Mesendoderm (in vitro differentiated cells): Measurements from ENCODE around the gene UGT8.

ENCODE experiments used
- DNase-seq: peaks from one replicate; pipeline ENCODE4 v3.0.0; 2013
- H2AK5ac ChIP-seq: 2 replicates; pipeline ENCODE4 v1.6.1; 2013; ENCODE audit warnings: low read length, inconsistent platforms
- H2BK120ac ChIP-seq: 2 replicates; pipeline ENCODE4 v1.6.1; 2013; ENCODE audit warnings: low read depth, mild to moderate bottlenecking, low read length, moderate library complexity, mixed read lengths
- H2BK15ac ChIP-seq: replicated peaks from 2 replicates; pipeline ENCODE4 v1.6.1; 2013; ENCODE audit warnings: low read depth, mild to moderate bottlenecking, moderate library complexity
- H2BK5ac ChIP-seq: 2 replicates; pipeline ENCODE4 v1.6.1; 2013; ENCODE audit warnings: low read length, inconsistent platforms
- H3K18ac ChIP-seq: 2 replicates; pipeline ENCODE4 v1.6.1; 2013; ENCODE audit warnings: mild to moderate bottlenecking, low read length, mixed read lengths
- H3K23ac ChIP-seq: one replicate; pipeline ENCODE4 v1.6.1; 2013; ENCODE audit warnings: low read length
- H3K27ac ChIP-seq: 2 replicates; pipeline ENCODE4 v1.5.1; 2013; ENCODE audit warnings: low read depth, mild to moderate bottlenecking, inconsistent platforms, low read length, moderate library complexity
- H3K27me3 ChIP-seq: 2 replicates; pipeline ENCODE4 v1.6.1; 2013; ENCODE audit warnings: low read length, control low read depth, mild to moderate bottlenecking, inconsistent platforms; ENCODE audit not compliant: insufficient read depth, poor library complexity
- H3K36me3 ChIP-seq: 2 replicates; pipeline ENCODE4 v1.6.1; 2013; ENCODE audit warnings: low read length, inconsistent platforms; ENCODE audit not compliant: control insufficient read depth, insufficient read depth
- H3K4ac ChIP-seq: one replicate; pipeline ENCODE4 v1.6.1; 2013; ENCODE audit warnings: low read depth, mild to moderate bottlenecking, low read length, moderate library complexity
- H3K4me1 ChIP-seq: 2 replicates; pipeline ENCODE4 v1.6.1; 2013; ENCODE audit warnings: low read depth, low read length, inconsistent platforms; ENCODE audit not compliant: control insufficient read depth
- H3K4me2 ChIP-seq: 2 replicates; pipeline ENCODE4 v1.6.1; 2013; ENCODE audit warnings: low read length
- H3K4me3 ChIP-seq: 2 replicates; pipeline ENCODE4 v1.5.1; 2013; ENCODE audit warnings: mild to moderate bottlenecking, low read length
- H3K56ac ChIP-seq: one replicate; pipeline ENCODE4 v1.6.1; 2013; ENCODE audit warnings: low read length
- H3K79me1 ChIP-seq: 2 replicates; pipeline ENCODE4 v1.6.1; 2013; ENCODE audit warnings: low read length, inconsistent platforms
- H3K79me2 ChIP-seq: 2 replicates; pipeline ENCODE4 v1.6.1; 2013; ENCODE audit warnings: mild to moderate bottlenecking, low read length; ENCODE audit not compliant: control insufficient read depth, insufficient read depth
- H3K9ac ChIP-seq: 2 replicates; pipeline ENCODE4 v1.6.1; 2013; ENCODE audit warnings: low read length, inconsistent platforms
- H4K5ac ChIP-seq: one replicate; pipeline ENCODE4 v1.6.1; 2013; ENCODE audit warnings: low read length
- H4K8ac ChIP-seq: one replicate; pipeline ENCODE4 v1.6.1; 2013; ENCODE audit warnings: low read depth, mild to moderate bottlenecking, control low read depth, low read length, moderate library complexity
- WGBS: extraction: QIAGEN DNeasy Blood & Tissue Kit; methylation state at CpG from one replicate; pipeline ENCODE4 v1.1.7; 2013; ENCODE audit warnings: low lambda C conversion rate, missing lambda C conversion rate; ENCODE audit not compliant: insufficient coverage; ENCODE audit errors: extremely low coverage; 5-methylcytosine and 5-hydroxymethylcytosine counted together

The UGT8 gene

GRCh38 chr4:114600672-114601071 lies 2.1 kb downstream of the UGT8 start:
- Histone ChIP-seq H3K9ac (no peak overlapping the region), H3K27ac (no peak overlapping the region), H2AK5ac (no peak overlapping the region), H2BK120ac (no peak overlapping the region), H4K8ac (no peak overlapping the region), H2BK5ac (no peak overlapping the region), H3K4me3 (no peak overlapping the region), H3K4me2 (no peak overlapping the region), H3K36me3 (no peaks in the 10 kb centered on the region), H3K56ac (no peak overlapping the region), H3K79me2 (peaks cover 7% of the 10 kb centered on the region), H3K4ac (no peak overlapping the region), H4K5ac (no peak overlapping the region), H3K18ac (no peak overlapping the region), H3K79me1 (peaks cover 7% of the 10 kb centered on the region), H3K27me3 (no peaks in the 10 kb centered on the region), H3K4me1 (peaks cover 9% of the 10 kb centered on the region), H2BK15ac (no peak overlapping the region), H3K23ac (no peak overlapping the region)
- DNase-seq, result no peak
- WGBS, result no CpG with 5 or more reads among the region's 1 CpG

GRCh38 chr4:114601304-114602052 lies 2.9 kb downstream of the UGT8 start:
- no CpG with 5 or more reads among the region's 5 CpGs for WGBS
- H3K18ac ChIP-seq, result no peak overlapping the region
- no peak overlapping the region for H2AK5ac ChIP-seq
- no peak overlapping the region for H4K8ac ChIP-seq
- no peak overlapping the region for H4K5ac ChIP-seq
- no peak overlapping the region for H2BK120ac ChIP-seq
- H3K79me2 ChIP-seq, result peaks cover 7% of the 10 kb centered on the region
- no peak overlapping the region for H3K4me2 ChIP-seq
- H3K27me3 ChIP-seq, result no peaks in the 10 kb centered on the region
- no peak overlapping the region for H2BK15ac ChIP-seq
- H3K36me3 ChIP-seq, result no peaks in the 10 kb centered on the region
- no peak overlapping the region for H2BK5ac ChIP-seq
- H3K4me1 ChIP-seq, result peaks cover 9% of the 10 kb centered on the region
- H3K23ac ChIP-seq, result no peak overlapping the region
- H3K79me1 ChIP-seq, result peaks cover 7% of the 10 kb centered on the region
- H3K9ac ChIP-seq, result no peak overlapping the region
- H3K4me3 ChIP-seq, result no peak overlapping the region
- DNase-seq, result no peak
- H3K27ac ChIP-seq, result no peak overlapping the region
- H3K56ac ChIP-seq, result no peak overlapping the region
- H3K4ac ChIP-seq, result no peak overlapping the region

- no peak overlapping the region for H4K5ac ChIP-seq
- H3K36me3 ChIP-seq, result no peaks in the 10 kb centered on the region
- no peak overlapping the region for H2BK15ac ChIP-seq
- H3K4ac ChIP-seq, result no peak overlapping the region
- no peaks in the 10 kb centered on the region for H3K27me3 ChIP-seq
- H3K79me1 ChIP-seq, result peaks cover 7% of the 10 kb centered on the region
- peaks cover 7% of the 10 kb centered on the region for H3K79me2 ChIP-seq
- no peak overlapping the region for H3K27ac ChIP-seq
- peaks cover 8% of the 10 kb centered on the region for H3K4me1 ChIP-seq
- H2AK5ac ChIP-seq, result no peak overlapping the region
- no peak overlapping the region for H4K8ac ChIP-seq
- no peak overlapping the region for H3K4me3 ChIP-seq
- no peak overlapping the region for H2BK120ac ChIP-seq
- no CpG with 5 or more reads among the region's 5 CpGs for WGBS
- no peak overlapping the region for H3K4me2 ChIP-seq
- no peak overlapping the region for H3K18ac ChIP-seq
- no peak overlapping the region for H3K56ac ChIP-seq
- DNase-seq, result peak; percentile 16
- H3K9ac ChIP-seq, result no peak overlapping the region
- no peak overlapping the region for H2BK5ac ChIP-seq
- no peak overlapping the region for H3K23ac ChIP-seq
These were observed 4.9 kb downstream of the UGT8 start for GRCh38 chr4:114603497-114603896.

DNA sequence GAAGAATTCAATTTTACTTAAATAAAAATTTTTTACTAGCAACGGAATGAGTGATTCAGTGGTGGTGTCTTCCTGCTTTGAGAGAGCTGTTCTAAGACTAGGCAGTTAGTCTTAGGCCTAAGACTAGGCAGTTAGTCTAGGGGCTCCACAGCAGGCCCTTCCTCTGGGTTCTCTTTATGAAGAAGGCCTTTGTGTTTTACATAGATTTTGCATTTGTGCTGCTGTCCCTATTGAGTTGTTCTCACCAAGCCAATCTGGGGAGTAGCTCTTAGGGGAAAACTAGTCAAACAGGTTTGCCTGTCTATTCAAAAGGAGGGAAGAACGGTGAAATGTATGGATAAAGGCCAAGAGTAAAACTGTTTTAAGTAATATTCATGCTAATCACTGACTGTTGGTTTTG lies 7.6 kb downstream of the UGT8 start:
- H3K18ac ChIP-seq, result no peak overlapping the region
- H3K36me3 ChIP-seq, result no peaks in the 10 kb centered on the region
- H3K9ac ChIP-seq, result no peak overlapping the region
- H4K5ac ChIP-seq, result no peak overlapping the region
- no peak overlapping the region for H3K4me2 ChIP-seq
- peaks cover 7% of the 10 kb centered on the region for H3K79me1 ChIP-seq
- no peak overlapping the region for H3K27ac ChIP-seq
- no peak overlapping the region for H3K23ac ChIP-seq
- H2BK120ac ChIP-seq, result no peak overlapping the region
- H2BK15ac ChIP-seq, result no peak overlapping the region
- no peak overlapping the region for H3K4me3 ChIP-seq
- H2AK5ac ChIP-seq, result no peak overlapping the region
- H2BK5ac ChIP-seq, result no peak overlapping the region
- H3K79me2 ChIP-seq, result peaks cover 7% of the 10 kb centered on the region
- H3K27me3 ChIP-seq, result no peaks in the 10 kb centered on the region
- H3K56ac ChIP-seq, result no peak overlapping the region
- H4K8ac ChIP-seq, result no peak overlapping the region
- H3K4me1 ChIP-seq, result peaks cover 8% of the 10 kb centered on the region
- DNase-seq, result peak; percentile 79
- H3K4ac ChIP-seq, result no peak overlapping the region
- no CpG with 5 or more reads among the region's 2 CpGs for WGBS

- Histone ChIP-seq H4K8ac (no peak overlapping the region), H3K27me3 (no peaks in the 10 kb centered on the region), H3K4me1 (peaks cover 8% of the 10 kb centered on the region), H3K36me3 (no peaks in the 10 kb centered on the region), H4K5ac (no peak overlapping the region), H3K4me3 (no peak overlapping the region), H2BK15ac (no peak overlapping the region), H3K23ac (no peak overlapping the region), H3K4ac (no peak overlapping the region), H2BK120ac (no peak overlapping the region), H3K79me1 (peaks cover 7% of the 10 kb centered on the region), H2AK5ac (no peak overlapping the region), H2BK5ac (no peak overlapping the region), H3K56ac (no peak overlapping the region), H3K9ac (no peak overlapping the region), H3K18ac (no peak overlapping the region), H3K27ac (no peak overlapping the region), H3K4me2 (no peak overlapping the region), H3K79me2 (peaks cover 7% of the 10 kb centered on the region)
- DNase-seq, result no peak
These were observed 8.4 kb downstream of the UGT8 start for GRCh38 chr4:114607056-114607455.

- Histone ChIP-seq H3K79me2 (no peaks in the 10 kb centered on the region), H3K23ac (no peak overlapping the region), H3K4me2 (no peak overlapping the region), H3K4ac (no peak overlapping the region), H4K5ac (no peak overlapping the region), H3K27ac (no peak overlapping the region), H3K4me1 (no peaks in the 10 kb centered on the region), H3K56ac (no peak overlapping the region), H2BK120ac (no peak overlapping the region), H2BK5ac (no peak overlapping the region), H2AK5ac (no peak overlapping the region), H2BK15ac (no peak overlapping the region), H3K4me3 (no peak overlapping the region), H3K9ac (no peak overlapping the region), H3K18ac (no peak overlapping the region), H3K27me3 (no peaks in the 10 kb centered on the region), H4K8ac (no peak overlapping the region), H3K79me1 (no peaks in the 10 kb centered on the region), H3K36me3 (no peaks in the 10 kb centered on the region)
- WGBS, result no CpG with 5 or more reads among the region's 4 CpGs
- DNase-seq, result peak; percentile 86
These were observed 15.0 kb downstream of the UGT8 start for GRCh38 chr4:114613560-114613959.
